K562 (cell line): ENCODE measurements around the gene BMF. TPM values are rescaled to one million over a fixed set of nuclear protein-coding genes. Genes with fewer than 3 reads are reported as not detected.

ENCODE experiments used
- ARID4B ChIP-seq: sonication (generic); formaldehyde crosslinking; IDR thresholded peaks from 2 replicates; pipeline ENCODE4 v1.8.0; 2022; ENCODE audit warnings: mild to moderate bottlenecking, missing genetic modification reagents
- CBX8 ChIP-seq: fragments of 200-600 bp; sonication (generic); IDR thresholded peaks from 2 replicates; pipeline ENCODE4 v1.6.1; 2012; ENCODE audit warnings: borderline replicate concordance, mixed run types, low read depth, mild to moderate bottlenecking, moderate library complexity, mixed read lengths, low read length, control low read depth, inconsistent platforms; ENCODE audit not compliant: poor library complexity, severe bottlenecking; ENCODE audit errors: extremely low read depth
- CXXC5 ChIP-seq: fragments of 250-450 bp; sonication (Bioruptor Pico); IDR thresholded peaks from 2 replicates; pipeline ENCODE4 v1.8.0; 2022; ENCODE audit warnings: inconsistent platforms, mild to moderate bottlenecking, moderate library complexity
- E2F6 ChIP-seq, 2 experiments: IDR thresholded peaks; 2 replicates each; pipeline ENCODE4 v1.6.1; 2011; ENCODE audit warnings: borderline replicate concordance in 1 of 2, control low read depth in 1 of 2, low read depth in 1 of 2, low read length in 1 of 2, mild to moderate bottlenecking in 1 of 2, mixed read lengths in 1 of 2, moderate library complexity in 1 of 2; ENCODE audit not compliant: insufficient read depth in 1 of 2, insufficient read length in 1 of 2, poor library complexity in 1 of 2, severe bottlenecking in 1 of 2; ENCODE audit errors: extremely low read depth in 1 of 2
- ELF4 ChIP-seq: fragments of 450-650 bp; formaldehyde crosslinking; IDR thresholded peaks from 2 replicates; pipeline ENCODE4 v1.4.0; 2022; ENCODE audit warnings: missing genetic modification characterization
- KLF10 ChIP-seq: fragments of 250-450 bp; sonication (Bioruptor Pico); IDR thresholded peaks from 2 replicates; pipeline ENCODE4 v1.6.1; 2021; ENCODE audit warnings: matching md5 sums
- MYC ChIP-seq, 2 experiments: fragments of 250-450 bp in 1 of 2; sonication (Bioruptor Pico) in 1 of 2; IDR thresholded peaks; 2 replicates each; pipeline versions ENCODE4 v1.5.1 to v1.6.1; 2012 to 2021; ENCODE audit warnings: low read depth in 2 of 2, borderline replicate concordance in 1 of 2, improper control_type of control experiment in 1 of 2, low read length in 1 of 2, mild to moderate bottlenecking in 1 of 2, moderate library complexity in 1 of 2
- NCOA1 ChIP-seq: fragments of 450-650 bp; IDR thresholded peaks from 2 replicates; pipeline ENCODE4 v1.6.1; 2016; ENCODE audit warnings: low read depth
- NR2C2 ChIP-seq, 2 experiments: fragments of 200-800 bp in 1 of 2; sonication (Bioruptor generic) in 1 of 2; sonication (generic) in 1 of 2; formaldehyde crosslinking in 1 of 2; IDR thresholded peaks; 2 replicates each; pipeline versions ENCODE4 v1.6.1 to v1.8.0; 2016 to 2022; ENCODE audit warnings: mild to moderate bottlenecking in 1 of 2, missing compliant biosample characterization in 1 of 2, missing genetic modification characterization in 1 of 2, missing genetic modification reagents in 1 of 2
- SMAD4 ChIP-seq: fragments of 250-450 bp; sonication (Bioruptor Pico); conservative IDR thresholded peaks from 2 replicates; pipeline ENCODE4 v1.8.0; 2021; ENCODE audit warnings: inconsistent platforms, mild to moderate bottlenecking, moderate library complexity
- ZNF395 ChIP-seq: fragments of 200-800 bp; sonication (Bioruptor generic); IDR thresholded peaks from 2 replicates; pipeline ENCODE4 v1.6.1; 2017; ENCODE audit warnings: missing genetic modification characterization, missing compliant biosample characterization
- ZNF584 ChIP-seq: fragments of 200-800 bp; sonication (Bioruptor generic); IDR thresholded peaks from 2 replicates; pipeline ENCODE4 v1.6.1; 2016; ENCODE audit warnings: low read depth, mild to moderate bottlenecking, missing genetic modification characterization, missing compliant biosample characterization
- ZNF592 ChIP-seq: fragments of 450-650 bp; IDR thresholded peaks from 2 replicates; pipeline ENCODE4 v1.6.1; 2017; ENCODE audit warnings: antibody characterized with exemption, mild to moderate bottlenecking
- ZNF77 ChIP-seq: fragments of 250-450 bp; sonication (Bioruptor Pico); IDR thresholded peaks from 2 replicates; pipeline ENCODE4 v1.5.0; 2020
- polyA plus RNA-seq, 8 experiments: library from polyadenylated mRNA; depleted of rRNA in 4 of 8; stranded (reverse) in 5 of 8; unstranded in 3 of 8; fragments of >200 nt; fragmentation: Nextera tagmentation in 2 of 8; fragmentation: Illumina TruSeq in 1 of 8; extraction: Ambion mirVana in 2 of 8; extraction: Trizol in 1 of 8; gene quantifications; 2 replicates each; pipeline versions ENCODE4 v1.2.1 to v1.2.3, GENCODE V29; 2011 to 2014; ENCODE audit warnings: inconsistent platforms in 1 of 8, missing spikeins in 1 of 8
- total RNA-seq, 7 experiments: library from RNA; depleted of rRNA in 6 of 7; stranded (reverse); fragments of >200 nt in 6 of 7; fragmentation: Illumina TruSeq in 2 of 7; extraction: Trizol in 2 of 7; gene quantifications; 2 replicates each; pipeline versions ENCODE4 v1.2.1 to v1.2.3, GENCODE V29; 2011 to 2021; ENCODE audit warnings: low replicate concordance in 1 of 7

The BMF gene
- total and polyA plus RNA-seq, 9 of the 15 experiments (the other 6 are each of a cell fraction or from before 2014, with no cell fraction given) = 0.25 to 0.91 (median 0.59) TPM; not detected in 2

- TF ChIP-seq ZNF592 = peak; percentile 67; the same call in 1 of the 2 replicates
- peak; percentile 11; the same call in 1 of the 2 replicates for TF ChIP-seq MYC (IDR thresholded peaks at IDR 0.05; ENCODE audit: low read depth, low read length)
- no peak for TF ChIP-seq MYC (CRISPR knock-in tag; IDR thresholded peaks at IDR 0.05; ENCODE audit: borderline replicate concordance, low read depth)
- TF ChIP-seq ELF4 (CRISPR knock-in tag) = peak; percentile 36; the same call in 1 of the 2 replicates
- TF ChIP-seq ZNF395 (CRISPR knock-in tag) = no peak; the same call in 1 of the 2 replicates
- no peak for TF ChIP-seq CBX8
- TF ChIP-seq NCOA1 = no peak
- peak; percentile 15 to 58 for TF ChIP-seq E2F6 (IDR thresholded peaks at IDR 0.05; ENCODE audit: borderline replicate concordance in 1 of 2, extremely low read depth in 1 of 2, insufficient read depth in 1 of 2, insufficient read length in 1 of 2, low read depth in 1 of 2, low read length in 1 of 2, poor library complexity in 1 of 2, severe bottlenecking in 1 of 2)
- no peak for TF ChIP-seq KLF10 (CRISPR knock-in tag)
- TF ChIP-seq ZNF77 (CRISPR knock-in tag) = no peak
- peak; percentile 42; the same call in 1 of the 2 replicates for TF ChIP-seq CXXC5
- TF ChIP-seq ZNF584 (CRISPR knock-in tag) = 0 out of 2 replicates have a peak, but pooled peaks have one; percentile 3
- 0 out of 2 replicates have a peak, but pooled peaks have one; percentile 26 for TF ChIP-seq ARID4B
- no peak for TF ChIP-seq NR2C2 (CRISPR knock-in tag; IDR thresholded peaks at IDR 0.05)
- peak; percentile 83 for TF ChIP-seq NR2C2 (tag; IDR thresholded peaks at IDR 0.05)
- peak; percentile 39; the same call in 1 of the 2 replicates for TF ChIP-seq SMAD4
These were observed 26.9 kb downstream of the BMF start (continued) for GRCh38 chr15:40081691-40082194.
